Measurements from ENCODE around the gene LCE2B.

DNA sequence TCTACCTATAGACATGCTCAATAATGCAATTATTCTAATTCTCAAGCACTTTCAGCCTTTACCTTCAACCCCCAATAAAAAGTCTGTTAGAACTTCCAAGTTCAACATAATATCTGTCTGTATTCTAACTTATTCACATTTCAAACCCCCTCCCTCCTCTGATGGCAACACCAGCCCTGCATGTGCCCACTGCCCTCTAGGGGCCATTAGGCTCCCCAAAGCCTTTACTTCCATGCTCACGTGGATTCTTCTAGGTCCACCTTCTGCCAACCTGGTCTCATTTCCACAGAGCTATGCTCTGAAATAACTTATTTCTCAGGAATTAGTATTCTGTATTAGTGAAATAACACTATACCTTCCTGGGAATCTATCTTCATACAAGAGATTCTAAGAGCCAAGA is 49.7 kb downstream of the LCE2B start:
- TF ChIP-seq, protein P1, sequence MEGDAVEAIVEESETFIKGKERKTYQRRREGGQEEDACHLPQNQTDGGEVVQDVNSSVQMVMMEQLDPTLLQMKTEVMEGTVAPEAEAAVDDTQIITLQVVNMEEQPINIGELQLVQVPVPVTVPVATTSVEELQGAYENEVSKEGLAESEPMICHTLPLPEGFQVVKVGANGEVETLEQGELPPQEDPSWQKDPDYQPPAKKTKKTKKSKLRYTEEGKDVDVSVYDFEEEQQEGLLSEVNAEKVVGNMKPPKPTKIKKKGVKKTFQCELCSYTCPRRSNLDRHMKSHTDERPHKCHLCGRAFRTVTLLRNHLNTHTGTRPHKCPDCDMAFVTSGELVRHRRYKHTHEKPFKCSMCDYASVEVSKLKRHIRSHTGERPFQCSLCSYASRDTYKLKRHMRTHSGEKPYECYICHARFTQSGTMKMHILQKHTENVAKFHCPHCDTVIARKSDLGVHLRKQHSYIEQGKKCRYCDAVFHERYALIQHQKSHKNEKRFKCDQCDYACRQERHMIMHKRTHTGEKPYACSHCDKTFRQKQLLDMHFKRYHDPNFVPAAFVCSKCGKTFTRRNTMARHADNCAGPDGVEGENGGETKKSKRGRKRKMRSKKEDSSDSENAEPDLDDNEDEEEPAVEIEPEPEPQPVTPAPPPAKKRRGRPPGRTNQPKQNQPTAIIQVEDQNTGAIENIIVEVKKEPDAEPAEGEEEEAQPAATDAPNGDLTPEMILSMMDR (IDR thresholded peaks at IDR 0.05) = no peak
- no peak for TF ChIP-seq POLR2A (IDR thresholded peaks at IDR 0.05)

All from thyroid gland (tissue), 4 donors.